HCT116 (cell line): ENCODE results near the gene CRIM1. TPM values are rescaled to one million over a fixed set of nuclear protein-coding genes. Genes with fewer than 3 reads are reported as not detected.

Experiments used
- ATAC-seq: fragments of 200-7000 bp; cut with Tn5 transposase; 2 replicates; pipeline ENCODE4 v1.9.1; 2020; ENCODE audit warnings: mild to moderate bottlenecking, moderate library complexity
- BruUV-seq: library from RNA; stranded (reverse); fragments of 400-500 nt; replicated peaks from 2 replicates; lab custom pipeline; 2021; lab: Mats Ljungman, UMichigan
- CTCF ChIA-PET: fragments of 300-600 bp; sonication (Branson Sonifier 250); formaldehyde crosslinking; loops from one replicate; lab custom pipeline; 2021; ENCODE audit warnings: antibody characterized with exemption; lab: Charles Lee
- POLR2A ChIA-PET: fragments of 300-600, 350-600 bp; sonication (Branson Sonifier 250); formaldehyde crosslinking; loops from one replicate; lab custom pipeline; 2021; ENCODE audit warnings: antibody characterized with exemption; lab: Charles Lee
- RAD21 ChIA-PET, 2 experiments: fragments of 300-600 bp; sonication (Branson Sonifier 250); formaldehyde crosslinking; loops; one replicate each; lab custom pipeline; 2023; ENCODE audit warnings: low total read pairs in 2 of 2; ENCODE audit not compliant: uncharacterized antibody in 2 of 2, unreplicated experiment in 2 of 2, low non-redundant PET in 1 of 2; lab: Charles Lee
- DNase-seq: peaks from one replicate; pipeline ENCODE4 v3.0.0-alpha.2; 2010; ENCODE audit warnings: low read depth, low spot score
- H2AFZ ChIP-seq: fragments of 200-600 bp; shearing (Covaris generic), sonication (generic); 2 replicates; pipeline ENCODE4 v1.6.1; 2017; ENCODE audit warnings: low read depth, mixed run types, mixed read lengths, antibody characterized with exemption, low read length; ENCODE audit not compliant: poor library complexity, severe bottlenecking
- H3K27ac ChIP-seq: 2 replicates; pipeline ENCODE4 v1.5.1; 2012; ENCODE audit warnings: low read depth, low read length
- H3K27me3 ChIP-seq: fragments of 200-600 bp; sonication (generic); 2 replicates; pipeline ENCODE4 v1.6.1; 2016; ENCODE audit warnings: mixed run types, low read length, mixed read lengths; ENCODE audit not compliant: insufficient read depth
- H3K36me3 ChIP-seq, 2 experiments: fragments of 200-500 bp in 1 of 2; fragments of 200-600 bp in 1 of 2; sonication (Bioruptor generic) in 1 of 2; sonication (generic) in 1 of 2; 2 replicates each; pipeline versions ENCODE4 v1.5.1 to v1.6.1; 2014 to 2016; ENCODE audit warnings: low read length in 2 of 2, inconsistent platforms in 1 of 2, mixed read lengths in 1 of 2, mixed run types in 1 of 2; ENCODE audit not compliant: insufficient read depth in 2 of 2, control insufficient read depth in 1 of 2
- H3K4me1 ChIP-seq, 2 experiments: fragments of 200-600 bp in 1 of 2; sonication (generic) in 1 of 2; 2 replicates each; pipeline versions ENCODE4 v1.5.1 to v1.6.1; 2012 to 2017; ENCODE audit warnings: low read length in 2 of 2, inconsistent platforms in 1 of 2, mild to moderate bottlenecking in 1 of 2, mixed read lengths in 1 of 2, mixed run types in 1 of 2, moderate library complexity in 1 of 2; ENCODE audit not compliant: insufficient read depth in 2 of 2, control insufficient read depth in 1 of 2
- H3K4me2 ChIP-seq: fragments of 200-600 bp; sonication (generic); 2 replicates; pipeline ENCODE4 v1.6.1; 2017; ENCODE audit warnings: mixed run types, low read length, mixed read lengths
- H3K4me3 ChIP-seq, 2 experiments: fragments of 200-600 bp in 1 of 2; sonication (generic) in 1 of 2; replicated peaks in 1 of 2; 2 replicates each; pipeline ENCODE4 v1.5.1; 2011 to 2016; ENCODE audit warnings: low read length in 2 of 2, control low read depth in 1 of 2, low read depth in 1 of 2, mild to moderate bottlenecking in 1 of 2, mixed read lengths in 1 of 2, mixed run types in 1 of 2
- H3K79me2 ChIP-seq: fragments of 200-600 bp; sonication (generic); 2 replicates; pipeline ENCODE4 v1.6.1; 2017; ENCODE audit warnings: mild to moderate bottlenecking, mixed run types, low read length, moderate library complexity, mixed read lengths; ENCODE audit not compliant: insufficient read depth
- H3K9ac ChIP-seq: fragments of 200-600 bp; sonication (generic); 2 replicates; pipeline ENCODE4 v1.6.1; 2016; ENCODE audit warnings: low read length, mixed read lengths
- H3K9me2 ChIP-seq: fragments of 200-600 bp; sonication (generic), shearing (Covaris generic); 2 replicates; pipeline ENCODE4 v1.6.1; 2017; ENCODE audit warnings: mixed run types, mild to moderate bottlenecking, moderate library complexity; ENCODE audit not compliant: insufficient read depth
- H3K9me3 ChIP-seq, 2 experiments: fragments of 200-500 bp in 1 of 2; fragments of 200-600 bp in 1 of 2; sonication (Bioruptor generic) in 1 of 2; sonication (generic) in 1 of 2; 2 replicates each; pipeline ENCODE4 v1.6.1; 2014 to 2017; ENCODE audit warnings: low read length in 2 of 2, mixed read lengths in 2 of 2, inconsistent platforms in 1 of 2, low read depth in 1 of 2, mild to moderate bottlenecking in 1 of 2, mixed run types in 1 of 2, moderate library complexity in 1 of 2; ENCODE audit not compliant: control insufficient read depth in 1 of 2, insufficient read depth in 1 of 2
- H4K20me1 ChIP-seq: fragments of 200-600 bp; sonication (generic), shearing (Covaris generic); 2 replicates; pipeline ENCODE4 v1.6.1; 2017; ENCODE audit warnings: mixed run types, mild to moderate bottlenecking, moderate library complexity; ENCODE audit not compliant: insufficient read depth
- CTCF ChIP-seq, 3 experiments: fragments of 200-600 bp in 1 of 3; sonication (generic) in 1 of 3; IDR thresholded peaks in 2 of 3; conservative IDR thresholded peaks in 1 of 3; 2 replicates each; pipeline ENCODE4 v1.5.1; 2012 to 2017; ENCODE audit warnings: low read depth in 2 of 3, low read length in 2 of 3, antibody characterized with exemption in 1 of 3, borderline replicate concordance in 1 of 3, control low read depth in 1 of 3, mild to moderate bottlenecking in 1 of 3, mixed read lengths in 1 of 3, mixed run types in 1 of 3, moderate library complexity in 1 of 3; ENCODE audit not compliant: insufficient read depth in 1 of 3
- EGR1 ChIP-seq: IDR thresholded peaks from 2 replicates; pipeline ENCODE4 v1.6.1; 2012; ENCODE audit warnings: low read depth
- ELF1 ChIP-seq: IDR thresholded peaks from 2 replicates; pipeline ENCODE4 v1.6.1; 2012; ENCODE audit warnings: low read depth, borderline replicate concordance
- EZH2 ChIP-seq: fragments of 200-600 bp; sonication (generic); IDR thresholded peaks from 2 replicates; pipeline ENCODE4 v1.6.1; 2017; ENCODE audit warnings: antibody characterized with exemption, mixed run types
- MAX ChIP-seq: IDR thresholded peaks from 2 replicates; pipeline ENCODE4 v1.6.1; 2012
- POLR2A ChIP-seq: IDR thresholded peaks from 2 replicates; pipeline ENCODE4 v1.7.0; 2011; ENCODE audit warnings: borderline replicate concordance; ENCODE audit not compliant: insufficient read depth, insufficient read length; ENCODE audit errors: extremely low read depth
- POLR2AphosphoS5 ChIP-seq: IDR thresholded peaks from 2 replicates; pipeline ENCODE4 v1.6.1; 2011; ENCODE audit warnings: mild to moderate bottlenecking, low read depth, low read length, moderate library complexity
- REST ChIP-seq: IDR thresholded peaks from 2 replicates; pipeline ENCODE4 v1.6.1; 2012; ENCODE audit warnings: low read depth
- SP1 ChIP-seq: IDR thresholded peaks from 2 replicates; pipeline ENCODE4 v1.6.1; 2012; ENCODE audit warnings: low read depth
- YY1 ChIP-seq: IDR thresholded peaks from 2 replicates; pipeline ENCODE4 v1.6.1; 2011; ENCODE audit warnings: low read length, low read depth, moderate library complexity, mild to moderate bottlenecking; ENCODE audit not compliant: insufficient replicate concordance; ENCODE audit errors: extremely low read depth
- intact Hi-C: fragments of 100-400 bp; cut with micrococcal nuclease; formaldehyde crosslinking; loops from 2 replicates; pipeline ENCODE4 v1.10.0; 2022
- total RNA-seq: library from RNA; stranded (reverse); gene quantifications from one replicate; pipeline ENCODE4 v1.2.1, GENCODE V29; 2021; ENCODE audit not compliant: unreplicated experiment

CRIM1 gene
- total RNA-seq, 1 experiment from 2014 or later = 27.2 TPM

- H3K4me3 ChIP-seq = no peak overlapping the region
- H3K9me2 ChIP-seq = no peaks in the 10 kb centered on the region
- BruUV-seq = no TSS peak
- DNase-seq = no peak
- H3K27ac ChIP-seq = peak overlapping the region; percentile 79; the same call in 1 of the 2 replicates
- CTCF ChIA-PET = no interaction called here
- peak overlapping the region; percentile 58; the same call in 1 of the 2 replicates for H3K9ac ChIP-seq
- ATAC-seq = no peak
- no peaks in the 10 kb centered on the region for H4K20me1 ChIP-seq
- H3K36me3 ChIP-seq = no peaks in the 10 kb centered on the region; a peak in 1 of 4 replicates
- peaks cover 39 to 66% of the 10 kb centered on the region in 2 experiments for H3K4me1 ChIP-seq
- no peaks in the 10 kb centered on the region for H3K27me3 ChIP-seq
- no peak overlapping the region for H2AFZ ChIP-seq
- H3K9me3 ChIP-seq = no peaks in the 10 kb centered on the region
- H3K79me2 ChIP-seq = peaks cover 19% of the 10 kb centered on the region
- RAD21 ChIA-PET = no interaction called here
- POLR2A ChIA-PET = no interaction called here
- peak overlapping the region; percentile 81 for H3K4me2 ChIP-seq
- intact Hi-C loops = loop anchor here (10.0 kb wide), 1 partner anchor 206 kb away; the partner anchor contains the start of gene CRIM1
- TF ChIP-seq ELF1 (no peak), POLR2AphosphoS5 (no peak), SP1 (no peak), YY1 (no peak), POLR2A (no peak), EGR1 (no peak), REST (no peak), CTCF (IDR thresholded peaks at IDR 0.05 in 2 of 3, conservative IDR thresholded peaks at IDR 0.05 in 1 of 3; ENCODE audit: borderline replicate concordance in 1 of 3, insufficient read depth in 1 of 3, low read depth in 2 of 3, low read length in 2 of 3) (no peak), EZH2 (no peak), MAX (no peak)
These were observed 205.1 kb downstream of the CRIM1 start for GRCh38 chr2:36560726-36561125.
